Parathyroid adenoma (tissue), 2 donors: ENCODE results near the gene MYO15B.

ENCODE experiments used
- H2AFZ ChIP-seq: fragments of 300-600 bp; sonication (generic); one replicate; pipeline ENCODE4 v1.7.0; 2017; ENCODE audit warnings: antibody characterized with exemption, mild to moderate bottlenecking
- H3K27ac ChIP-seq: fragments of 300-600 bp; sonication (generic); one replicate; pipeline ENCODE4 v1.7.0; 2017
- H3K27me3 ChIP-seq: fragments of 300-600 bp; sonication (generic); one replicate; pipeline ENCODE4 v1.7.0; 2017; ENCODE audit warnings: low read length; ENCODE audit not compliant: control insufficient read depth, insufficient read depth
- H3K36me3 ChIP-seq: fragments of 300-600 bp; sonication (generic); one replicate; pipeline ENCODE4 v1.7.0; 2017; ENCODE audit warnings: low read length; ENCODE audit not compliant: control insufficient read depth, insufficient read depth
- H3K4me1 ChIP-seq: fragments of 300-600 bp; sonication (generic); one replicate; pipeline ENCODE4 v1.7.0; 2017; ENCODE audit warnings: control low read depth
- H3K4me2 ChIP-seq: fragments of 300-600 bp; sonication (generic); one replicate; pipeline ENCODE4 v1.7.0; 2017; ENCODE audit warnings: low read length
- H3K4me3 ChIP-seq: fragments of 300-600 bp; sonication (generic); one replicate; pipeline ENCODE4 v1.7.0; 2017; ENCODE audit warnings: low read depth, low read length
- H3K79me2 ChIP-seq: fragments of 300-600 bp; sonication (generic); one replicate; pipeline ENCODE4 v1.7.0; 2017; ENCODE audit warnings: control low read depth
- H3K9ac ChIP-seq: fragments of 300-600 bp; sonication (generic); one replicate; pipeline ENCODE4 v1.7.0; 2017; ENCODE audit warnings: mild to moderate bottlenecking
- H3K9me3 ChIP-seq: fragments of 300-600 bp; sonication (generic); one replicate; pipeline ENCODE4 v1.7.0; 2017; ENCODE audit warnings: low read length; ENCODE audit not compliant: control insufficient read depth
- CTCF ChIP-seq: fragments of 300-600 bp; sonication (generic); IDR thresholded peaks from one replicate; pipeline ENCODE4 v1.7.0; 2017; ENCODE audit warnings: antibody characterized with exemption, mild to moderate bottlenecking
- donor health status: primary hyperparathyroidism.

The MYO15B gene

DNA sequence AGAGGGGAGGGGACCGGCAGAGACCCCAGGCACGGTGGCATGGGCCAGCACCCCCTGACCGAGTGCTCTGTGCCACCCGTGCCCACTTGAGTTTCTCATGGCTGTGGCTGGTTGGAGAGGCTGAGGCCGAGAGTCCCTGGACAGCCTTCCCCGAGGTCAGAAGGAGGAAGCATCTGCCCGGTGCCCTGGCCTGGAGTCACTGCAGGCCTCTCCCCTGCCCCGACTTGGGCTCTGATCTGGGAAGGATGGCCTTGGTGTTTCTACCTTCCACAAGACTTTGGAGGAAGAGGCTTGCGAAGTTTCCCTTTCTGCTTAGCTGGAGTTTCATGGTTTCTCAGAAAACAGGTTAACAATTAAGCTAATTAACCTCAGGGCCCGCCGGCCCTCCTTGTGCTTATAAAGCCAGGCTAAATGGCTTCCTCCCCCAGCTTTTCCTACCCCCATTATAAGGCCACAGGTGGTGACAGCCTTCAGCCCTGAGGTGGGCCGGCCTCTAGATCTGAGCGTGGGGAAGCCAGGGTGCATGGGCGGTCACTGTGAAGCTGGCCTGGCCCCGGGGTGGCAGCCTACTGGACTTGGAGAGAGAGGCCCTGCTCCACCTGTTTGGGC, 44.8 kb upstream of the MYO15B start:
- TF ChIP-seq CTCF: no peak
- no peak overlapping the region for H2AFZ ChIP-seq
- H3K36me3 ChIP-seq: no peaks in the 10 kb centered on the region
- H3K79me2 ChIP-seq: peaks cover 10% of the 10 kb centered on the region
- no peaks in the 10 kb centered on the region for H3K27me3 ChIP-seq
- peaks cover 13% of the 10 kb centered on the region for H3K4me1 ChIP-seq
- no peak overlapping the region for H3K9ac ChIP-seq
- no peaks in the 10 kb centered on the region for H3K9me3 ChIP-seq
- no peak overlapping the region for H3K4me2 ChIP-seq
- H3K27ac ChIP-seq: no peak overlapping the region
- no peak overlapping the region for H3K4me3 ChIP-seq

GRCh38 chr17:75544250-75544649, 43.4 kb upstream of the MYO15B start:
- Histone ChIP-seq H3K79me2 (peaks cover 8% of the 10 kb centered on the region), H3K27ac (no peak overlapping the region), H3K4me3 (no peak overlapping the region), H3K9me3 (no peaks in the 10 kb centered on the region), H3K27me3 (no peaks in the 10 kb centered on the region), H3K4me1 (peaks cover 18% of the 10 kb centered on the region), H3K9ac (no peak overlapping the region), H2AFZ (no peak overlapping the region), H3K4me2 (no peak overlapping the region), H3K36me3 (no peaks in the 10 kb centered on the region)
- TF ChIP-seq CTCF: no peak

DNA sequence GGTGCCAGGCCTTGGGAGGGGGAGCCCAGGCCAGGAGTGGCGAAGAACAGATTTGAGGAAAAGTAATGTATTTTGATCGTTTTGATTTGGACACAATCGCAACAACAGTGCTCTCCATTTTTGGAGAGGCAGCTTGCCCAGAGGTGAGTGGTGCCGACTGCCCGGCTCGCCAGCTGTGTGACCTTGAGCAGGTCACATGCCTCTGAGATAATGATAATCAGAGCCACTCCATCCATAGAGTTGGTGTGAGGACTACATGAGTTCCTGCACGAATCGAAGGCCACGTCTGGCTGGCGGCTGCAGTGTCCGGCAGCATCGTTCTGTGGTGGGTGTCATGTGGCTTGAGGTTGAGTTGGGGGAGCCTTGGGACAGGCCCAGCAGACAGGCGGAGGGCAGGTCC, 41.4 kb upstream of the MYO15B start:
- H3K27ac ChIP-seq: no peak overlapping the region
- no peaks in the 10 kb centered on the region for H3K27me3 ChIP-seq
- no peak for TF ChIP-seq CTCF
- H3K36me3 ChIP-seq: no peaks in the 10 kb centered on the region
- peak overlapping the region; percentile 1 for H3K4me2 ChIP-seq
- H2AFZ ChIP-seq: no peak overlapping the region
- no peak overlapping the region for H3K4me3 ChIP-seq
- H3K79me2 ChIP-seq: peaks cover under 1% of the 10 kb centered on the region
- no peak overlapping the region for H3K9ac ChIP-seq
- peaks cover 21% of the 10 kb centered on the region for H3K4me1 ChIP-seq
- H3K9me3 ChIP-seq: no peaks in the 10 kb centered on the region

- no peak overlapping the region for H3K4me2 ChIP-seq
- H3K27me3 ChIP-seq: no peaks in the 10 kb centered on the region
- TF ChIP-seq CTCF: no peak
- no peak overlapping the region for H3K4me3 ChIP-seq
- H3K4me1 ChIP-seq: peaks cover 23% of the 10 kb centered on the region
- H3K36me3 ChIP-seq: no peaks in the 10 kb centered on the region
- H2AFZ ChIP-seq: no peak overlapping the region
- H3K9ac ChIP-seq: no peak overlapping the region
- H3K79me2 ChIP-seq: no peaks in the 10 kb centered on the region
- no peak overlapping the region for H3K27ac ChIP-seq
- H3K9me3 ChIP-seq: no peaks in the 10 kb centered on the region
These were observed 40.5 kb upstream of the MYO15B start for GRCh38 chr17:75547091-75547490.

GRCh38 chr17:75548813-75549212, 38.8 kb upstream of the MYO15B start:
- no peak for TF ChIP-seq CTCF
- Histone ChIP-seq H3K4me1 (peaks cover 23% of the 10 kb centered on the region), H3K4me2 (no peak overlapping the region)

More at GRCh38 chr17:75548813-75549212, 38.8 kb upstream of the MYO15B start:
- Histone ChIP-seq H3K79me2 (no peaks in the 10 kb centered on the region), H3K27me3 (no peaks in the 10 kb centered on the region), H3K9me3 (no peaks in the 10 kb centered on the region), H3K36me3 (no peaks in the 10 kb centered on the region), H3K9ac (no peak overlapping the region), H2AFZ (peak overlapping the region; percentile 93), H3K4me3 (no peak overlapping the region), H3K27ac (peak overlapping the region; percentile 100)
